Mucosa of descending colon (tissue), 3 donors: ENCODE measurements around the gene STN1. TPM values are rescaled to one million over a fixed set of nuclear protein-coding genes. Genes with fewer than 3 reads are reported as not detected.

Experiments used
- ATAC-seq: fragments of 200-7000 bp; cut with Tn5 transposase; one replicate; pipeline ENCODE4 v1.9.1; 2020; ENCODE audit warnings: mild to moderate bottlenecking, moderate library complexity
- DNase-seq, 3 donors: peaks; one replicate each; pipeline ENCODE4 v3.0.0-alpha.2; 2020
- H3K36me3 ChIP-seq: fragments of 200-600 bp; one replicate; pipeline ENCODE4 v1.8.0; 2021; ENCODE audit warnings: low read depth, mild to moderate bottlenecking
- H3K4me1 ChIP-seq: fragments of 200-600 bp; one replicate; pipeline ENCODE4 v1.8.0; 2021; ENCODE audit warnings: low read depth, mild to moderate bottlenecking
- H3K4me3 ChIP-seq: fragments of 200-600 bp; one replicate; pipeline ENCODE4 v1.8.0; 2021; ENCODE audit warnings: mild to moderate bottlenecking
- H3K9me3 ChIP-seq: fragments of 200-600 bp; one replicate; pipeline ENCODE4 v1.8.0; 2021; ENCODE audit warnings: mild to moderate bottlenecking
- intact Hi-C, 2 donors: fragments of 100-400 bp; cut with DNase I in 1 of 2; cut with micrococcal nuclease in 1 of 2; formaldehyde crosslinking; loops; one replicate each; pipeline versions ENCODE4 v1.11.0 to v1.11.1; 2022; cut with DNase I, micrococcal nuclease
- total RNA-seq, 3 donors: library from RNA; stranded (reverse); fragmentation: NEBNext Ultra II Directional in 2 of 3; extraction: Animal tissue kit (Norgen Biotek cat#: 25700) in 2 of 3; gene quantifications; one replicate each; pipeline versions ENCODE4 v1.2.1 to v1.2.4, GENCODE V29; 2021 to 2023
- TF ChIP-seq, protein P1 (sequence below): fragments of 200-600 bp; IDR thresholded peaks from one replicate; pipeline ENCODE4 v1.8.0; 2022; ENCODE audit warnings: antibody characterized with exemption, mild to moderate bottlenecking
- donor health status: DM: no; HTN: no; CAD: no; lungs with moderate emphysema.
- donor health status: DM: no; HTN: no; CAD: no.
- donor health status: DM: no; HTN: yes; CAD: no.

Gene STN1
- total RNA-seq, 3 donors from 2014 or later: 18.8 to 25.2 (median 20.7) TPM

DNA sequence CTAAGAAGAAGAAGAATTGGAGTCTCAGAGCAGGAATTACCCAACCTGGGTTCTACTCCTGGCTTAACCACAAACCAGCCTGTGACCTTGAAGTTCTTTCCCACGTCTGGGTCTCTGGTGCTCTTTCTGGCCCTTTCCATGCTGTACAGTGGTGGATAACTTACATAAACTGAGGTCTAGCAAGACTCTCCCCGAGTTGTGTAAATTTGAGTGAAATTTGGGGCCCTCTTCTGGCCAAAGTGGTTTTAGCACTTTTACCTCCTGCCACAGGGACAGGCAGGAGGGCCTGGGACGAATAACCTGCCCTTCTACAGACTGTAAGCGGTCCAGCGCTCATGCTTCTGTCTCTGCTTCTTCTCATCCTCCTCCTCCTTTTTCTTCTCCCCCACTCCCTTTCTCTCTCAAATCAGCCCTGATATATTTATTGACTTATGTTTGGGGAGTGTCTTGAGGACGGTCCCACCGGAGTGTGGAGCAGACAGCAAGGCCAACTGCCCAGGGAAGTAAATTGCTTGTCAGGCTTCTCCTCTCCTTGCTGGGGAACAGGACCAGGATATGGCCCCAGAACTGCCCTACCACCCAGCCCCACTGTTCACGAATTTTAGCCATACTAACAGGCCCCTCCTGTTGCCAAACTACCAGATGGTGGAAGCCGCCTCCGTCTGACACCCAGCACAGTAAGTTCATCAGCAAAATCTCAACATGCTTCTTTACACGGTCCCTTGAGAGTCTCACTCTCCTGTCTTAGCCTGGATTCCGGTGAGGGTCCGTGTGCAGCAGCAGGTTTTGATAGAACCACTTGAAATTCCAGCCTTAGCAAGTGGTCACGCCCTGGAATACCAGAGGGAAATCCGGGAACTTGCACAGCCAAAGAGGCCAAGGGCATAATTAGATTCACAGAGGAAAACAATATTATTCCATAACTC is 58.6 kb downstream of the STN1 start:
- Histone ChIP-seq H3K4me1 (peaks cover 4% of the 10 kb centered on the region), H3K9me3 (no peaks in the 10 kb centered on the region), H3K36me3 (no peaks in the 10 kb centered on the region), H3K4me3 (no peak overlapping the region)
- peak; percentile 65 for ATAC-seq
- DNase-seq: peak in 1 of 3 donors; percentile 90
- TF ChIP-seq, protein P1, sequence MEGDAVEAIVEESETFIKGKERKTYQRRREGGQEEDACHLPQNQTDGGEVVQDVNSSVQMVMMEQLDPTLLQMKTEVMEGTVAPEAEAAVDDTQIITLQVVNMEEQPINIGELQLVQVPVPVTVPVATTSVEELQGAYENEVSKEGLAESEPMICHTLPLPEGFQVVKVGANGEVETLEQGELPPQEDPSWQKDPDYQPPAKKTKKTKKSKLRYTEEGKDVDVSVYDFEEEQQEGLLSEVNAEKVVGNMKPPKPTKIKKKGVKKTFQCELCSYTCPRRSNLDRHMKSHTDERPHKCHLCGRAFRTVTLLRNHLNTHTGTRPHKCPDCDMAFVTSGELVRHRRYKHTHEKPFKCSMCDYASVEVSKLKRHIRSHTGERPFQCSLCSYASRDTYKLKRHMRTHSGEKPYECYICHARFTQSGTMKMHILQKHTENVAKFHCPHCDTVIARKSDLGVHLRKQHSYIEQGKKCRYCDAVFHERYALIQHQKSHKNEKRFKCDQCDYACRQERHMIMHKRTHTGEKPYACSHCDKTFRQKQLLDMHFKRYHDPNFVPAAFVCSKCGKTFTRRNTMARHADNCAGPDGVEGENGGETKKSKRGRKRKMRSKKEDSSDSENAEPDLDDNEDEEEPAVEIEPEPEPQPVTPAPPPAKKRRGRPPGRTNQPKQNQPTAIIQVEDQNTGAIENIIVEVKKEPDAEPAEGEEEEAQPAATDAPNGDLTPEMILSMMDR: peak; percentile 29
- intact Hi-C loops: loop anchor here (2.0 to 5.0 kb wide), 2 partner anchors 147 kb away; no protein-coding TSS in a partner anchor

DNA sequence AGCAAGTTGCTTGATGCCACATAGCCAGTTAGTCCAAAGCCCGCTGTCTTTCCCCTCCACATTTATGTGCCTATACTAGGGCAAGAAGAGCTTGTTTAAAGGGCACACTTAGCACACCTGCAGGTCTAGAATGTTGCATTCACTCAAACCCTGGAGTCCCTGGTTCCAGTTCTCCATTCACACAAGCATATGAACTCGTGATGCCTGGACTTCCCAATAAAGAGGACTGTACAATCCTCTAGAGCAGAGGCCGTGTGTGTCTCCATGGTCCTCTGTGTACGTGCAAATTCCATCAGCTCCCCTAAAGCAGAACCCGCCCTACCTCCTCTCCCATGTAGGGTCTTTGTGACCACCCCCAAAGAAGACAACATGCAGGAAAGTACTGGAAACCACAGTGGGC is 59.6 kb downstream of the STN1 start:
- intact Hi-C loops: loop anchor here (2.0 to 5.0 kb wide), 2 partner anchors 146 kb away; no protein-coding TSS in a partner anchor
- TF ChIP-seq, protein P1: no peak
- Histone ChIP-seq H3K4me1 (peaks cover 12% of the 10 kb centered on the region), H3K9me3 (no peaks in the 10 kb centered on the region), H3K36me3 (no peaks in the 10 kb centered on the region), H3K4me3 (no peak overlapping the region)
- DNase-seq: no peak
- ATAC-seq: no peak

DNA sequence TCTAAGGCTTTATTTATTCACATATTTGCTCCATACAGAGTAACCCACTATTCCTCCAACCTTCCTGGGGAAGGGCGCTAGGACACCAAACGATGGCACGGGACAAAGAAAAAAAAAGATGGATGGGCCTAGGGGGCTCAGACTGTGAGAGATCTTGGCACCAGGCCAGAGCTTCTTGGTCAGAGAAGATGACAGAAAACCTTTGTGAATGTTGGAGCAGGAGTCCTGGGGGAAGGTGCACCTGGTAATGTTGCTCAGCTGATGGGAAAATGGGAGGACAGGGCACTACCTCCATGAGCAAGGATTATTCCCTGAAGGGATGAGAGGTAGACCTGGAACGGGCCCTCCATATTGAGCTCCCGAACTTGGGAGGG is 61.2 kb downstream of the STN1 start:
- peaks cover 22% of the 10 kb centered on the region for H3K4me1 ChIP-seq

DNA sequence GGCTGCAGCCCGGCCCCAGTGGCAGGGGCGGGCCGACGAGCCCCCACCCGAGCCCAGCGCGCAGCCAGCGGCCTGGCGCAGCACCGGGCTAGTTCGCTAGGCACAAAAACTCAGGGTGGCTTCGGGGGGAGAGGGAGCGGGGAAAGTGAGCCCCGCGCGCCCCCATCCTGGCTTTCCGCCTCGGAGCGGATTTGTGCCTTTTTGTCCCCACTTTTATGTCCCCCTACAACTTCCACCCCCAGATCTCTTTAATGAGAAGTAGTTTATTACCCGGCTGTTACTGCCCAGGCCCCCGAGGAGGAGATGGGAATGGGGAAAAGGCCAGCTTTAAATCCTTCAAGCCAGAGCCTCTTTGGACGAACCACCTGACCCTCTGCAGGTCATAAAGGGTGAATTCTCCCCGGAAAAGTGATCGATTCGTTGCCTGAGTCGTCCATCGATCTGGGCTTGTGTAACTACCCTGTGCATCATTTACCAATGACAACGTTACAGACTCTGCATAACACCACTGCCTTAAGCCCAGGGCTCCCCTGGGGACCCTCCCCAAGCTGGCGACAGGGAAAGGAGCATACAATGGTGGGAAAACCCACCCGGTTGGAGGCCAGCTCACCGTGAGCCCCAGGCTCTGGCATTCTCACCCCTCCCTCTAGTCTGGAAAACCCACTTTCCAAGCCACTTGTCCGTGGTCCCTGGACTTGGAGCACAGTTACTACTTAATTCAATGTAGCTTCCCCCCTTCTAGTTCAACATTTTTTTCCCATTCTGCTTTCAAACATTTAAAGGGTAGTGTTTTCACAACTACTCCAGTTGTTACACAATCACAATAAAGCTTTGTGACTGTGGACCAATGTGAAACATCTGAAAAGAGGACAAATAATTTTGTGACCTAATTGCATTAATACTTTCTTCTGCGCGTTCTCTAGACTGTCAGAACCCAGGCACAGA is 61.9 kb downstream of the STN1 start:
- no peak for DNase-seq
- peaks cover 29% of the 10 kb centered on the region for H3K4me1 ChIP-seq
- TF ChIP-seq, protein P1: no peak
- peak overlapping the region; percentile 58 for H3K4me3 ChIP-seq
- intact Hi-C loops: loop anchor here in 1 of 2 donors (5.0 kb wide), 1 partner anchor 144 kb away; no protein-coding TSS in a partner anchor
- H3K9me3 ChIP-seq: no peaks in the 10 kb centered on the region
- no peaks in the 10 kb centered on the region for H3K36me3 ChIP-seq
- peak; percentile 1 for ATAC-seq

More for the DNA sequence above, 61.2 kb downstream of the STN1 start:
- DNase-seq (no peak), ATAC-seq (no peak)
- no peaks in the 10 kb centered on the region for H3K9me3 ChIP-seq
- no peaks in the 10 kb centered on the region for H3K36me3 ChIP-seq
- H3K4me3 ChIP-seq: no peak overlapping the region
- intact Hi-C loops: loop anchor here in 1 of 2 donors (5.0 kb wide), 1 partner anchor 144 kb away; no protein-coding TSS in a partner anchor
- TF ChIP-seq, protein P1: no peak

DNA sequence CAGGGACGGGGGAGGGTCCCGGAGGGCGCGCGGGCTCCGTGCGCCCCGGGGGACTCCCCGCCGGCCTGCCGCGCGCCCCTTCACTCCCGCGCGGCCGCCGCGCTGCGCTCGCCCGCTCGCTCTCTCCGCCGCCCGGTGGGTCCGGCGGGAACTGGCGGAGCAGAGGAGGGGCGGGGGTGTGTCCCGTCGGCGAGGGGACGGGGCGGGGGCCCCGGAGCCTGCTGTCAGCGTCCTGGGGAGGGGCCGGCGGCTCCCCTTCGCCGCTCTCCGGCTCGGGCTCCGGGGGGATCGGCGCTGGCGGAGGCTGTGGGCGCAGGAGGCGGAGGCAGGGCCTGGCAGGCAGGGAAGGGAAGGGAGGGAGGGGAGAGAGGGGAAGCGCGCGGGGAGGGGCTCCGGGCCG is 62.6 kb downstream of the STN1 start, which contains the start of gene SH3PXD2A:
TSS of gene SH3PXD2A (minus strand) at position 153 of the 400 bp plus-strand sequence. CDS start 310 bp downstream, outside the sequence.
- peak within 1 kb of the TSS; percentile 58 for H3K4me3 ChIP-seq
- DNase-seq (peak in 2 of 3 donors; percentile 59 to 75), ATAC-seq (peak; percentile 42)
- H3K9me3 ChIP-seq: no peaks in the 10 kb centered on the region
- intact Hi-C loops: loop anchor here in 1 of 2 donors (5.0 kb wide), 1 partner anchor 143 kb away; no protein-coding TSS in a partner anchor
- H3K36me3 ChIP-seq: no peaks in the 10 kb centered on the region
- TF ChIP-seq, protein P1: no peak
- H3K4me1 ChIP-seq: peaks cover 35% of the 10 kb centered on the region
